Skeletal muscle tissue (tissue), 4 donors: ENCODE results near the gene CFAP99. TPM values are rescaled to one million over a fixed set of nuclear protein-coding genes. Genes with fewer than 3 reads are reported as not detected.

Source experiments
- H3K27ac ChIP-seq: one replicate; pipeline ENCODE4 v1.7.0; 2013; ENCODE audit warnings: mild to moderate bottlenecking, low read depth, low read length, inconsistent platforms
- H3K27me3 ChIP-seq, 3 donors: one replicate each; pipeline ENCODE4 v1.7.0; 2013; ENCODE audit warnings: low read length in 3 of 3; ENCODE audit not compliant: control insufficient read depth in 3 of 3, insufficient read depth in 3 of 3
- H3K36me3 ChIP-seq, 3 donors: one replicate each; pipeline ENCODE4 v1.7.0; 2013; ENCODE audit warnings: low read length in 3 of 3; ENCODE audit not compliant: control insufficient read depth in 3 of 3, insufficient read depth in 3 of 3
- H3K4me1 ChIP-seq, 3 donors: one replicate each; pipeline ENCODE4 v1.7.0; 2013; ENCODE audit warnings: low read length in 3 of 3, mild to moderate bottlenecking in 3 of 3; ENCODE audit not compliant: control insufficient read depth in 3 of 3, insufficient read depth in 3 of 3
- H3K4me3 ChIP-seq, 3 donors: one replicate each; pipeline ENCODE4 v1.7.0; 2013; ENCODE audit warnings: low read length in 3 of 3
- H3K9ac ChIP-seq, 3 donors: one replicate each; pipeline ENCODE4 v1.7.0; 2013; ENCODE audit warnings: low read length in 3 of 3, mild to moderate bottlenecking in 3 of 3, moderate library complexity in 2 of 3, low read depth in 1 of 3
- H3K9me3 ChIP-seq, 3 donors: one replicate each; pipeline ENCODE4 v1.7.0; 2013; ENCODE audit warnings: low read length in 3 of 3; ENCODE audit not compliant: control insufficient read depth in 3 of 3
- total RNA-seq: library from RNA; depleted of rRNA; stranded (reverse); fragments of >200 nt; gene quantifications from one replicate; pipeline ENCODE4 v1.2.3, GENCODE V29; 2014
- donor health status: Osteomylitis.

The CFAP99 gene
- total RNA-seq, 1 donor from 2014 or later: not detected

DNA sequence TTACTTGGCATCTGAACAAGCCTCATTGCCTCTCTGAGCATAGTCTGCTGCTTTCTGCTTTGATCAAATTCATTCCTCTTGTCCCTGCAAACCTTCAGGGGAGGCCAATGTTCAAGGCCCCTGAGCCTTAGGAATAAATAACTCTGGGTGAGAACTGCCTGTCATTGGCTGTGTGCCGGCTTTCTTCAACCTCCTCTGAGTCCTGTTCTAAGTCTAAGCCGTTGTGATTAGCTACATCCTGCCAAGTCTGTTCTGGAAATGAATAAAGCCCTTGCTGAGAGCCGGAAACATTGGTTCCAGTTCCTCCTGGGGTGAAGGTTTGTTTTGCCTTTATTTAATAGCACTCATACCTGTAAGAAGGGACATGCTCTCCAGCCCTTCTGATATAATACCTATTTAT lies 63.9 kb downstream of the CFAP99 start:
- Histone ChIP-seq H3K4me3 (peak overlapping the region in 2 of 3 donors; percentile 25 to 41), H3K4me1 (peaks cover 52 to 66% (median 58%) of the 10 kb centered on the region in 3 donors), H3K9me3 (no peaks in the 10 kb centered on the region), H3K27me3 (no peaks in the 10 kb centered on the region), H3K9ac (peak overlapping the region in 2 of 3 donors; percentile 40 to 66), H3K36me3 (no peaks in the 10 kb centered on the region), H3K27ac (peak overlapping the region; percentile 62)

DNA sequence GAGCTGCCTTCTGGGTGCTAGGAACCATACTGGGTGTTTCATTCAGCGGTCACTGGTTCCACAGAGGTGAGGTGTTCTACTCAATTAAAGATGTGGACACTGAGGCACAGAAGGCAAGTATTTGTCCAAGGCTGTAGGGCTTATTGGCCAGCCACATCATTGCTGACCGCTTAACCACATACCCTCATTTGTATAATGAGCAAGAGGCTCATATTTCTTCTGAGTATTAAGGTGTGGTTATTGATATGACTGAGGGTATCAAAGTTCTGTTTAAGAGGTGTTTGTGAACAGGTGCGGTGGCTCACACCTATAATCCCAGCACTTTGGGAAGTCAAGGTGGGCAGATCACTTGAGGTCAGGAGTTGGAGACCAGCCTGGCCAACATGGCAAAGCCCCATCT lies 64.5 kb downstream of the CFAP99 start:
- H3K9ac ChIP-seq: peak overlapping the region in 1 of 3 donors; percentile 19
- peak overlapping the region; percentile 62 for H3K27ac ChIP-seq
- no peaks in the 10 kb centered on the region for H3K9me3 ChIP-seq
- no peaks in the 10 kb centered on the region for H3K27me3 ChIP-seq
- peaks cover 52 to 63% (median 55%) of the 10 kb centered on the region in 3 donors for H3K4me1 ChIP-seq
- peak overlapping the region in 1 of 3 donors; percentile 29 for H3K4me3 ChIP-seq
- no peaks in the 10 kb centered on the region for H3K36me3 ChIP-seq

DNA sequence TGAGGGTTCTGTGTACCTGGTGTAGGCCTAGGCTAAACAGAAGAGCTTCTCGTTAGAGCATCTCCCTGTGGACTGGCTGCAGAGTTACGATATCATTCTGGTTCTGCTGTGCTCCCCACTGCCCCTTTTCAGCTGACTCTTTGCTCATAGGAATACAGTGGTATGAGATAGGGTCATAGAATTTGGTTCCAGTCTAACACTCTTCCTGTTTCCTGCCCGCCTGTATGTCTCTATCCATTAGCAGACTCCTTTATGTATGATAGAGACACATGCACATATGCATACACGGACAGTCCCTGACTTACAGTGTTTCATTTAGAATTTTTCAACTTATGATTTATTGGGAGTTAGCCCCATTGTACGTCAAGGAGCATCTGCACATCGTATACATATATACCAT lies 65.4 kb downstream of the CFAP99 start:
- H3K4me3 ChIP-seq: no peak overlapping the region
- H3K27ac ChIP-seq: no peak overlapping the region

DNA sequence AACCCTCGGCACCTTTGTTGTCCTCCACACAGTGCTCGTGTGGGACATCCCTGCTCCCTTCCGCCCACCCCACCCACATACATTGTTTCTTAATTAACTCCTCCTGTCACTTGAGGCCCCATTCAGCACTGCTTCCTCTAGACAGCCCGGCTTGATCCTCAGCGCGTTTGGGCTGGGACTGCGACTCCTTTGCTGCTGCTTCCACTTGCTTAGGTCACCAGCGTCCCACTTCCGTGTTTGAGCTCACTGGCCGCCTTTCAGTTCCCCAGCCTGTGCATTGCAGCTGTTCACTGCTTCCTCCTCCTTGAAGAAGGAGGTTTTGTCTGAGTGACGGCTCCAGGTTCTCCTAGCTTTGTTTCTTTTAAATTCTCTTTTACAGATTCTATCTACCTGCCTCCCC lies 66.2 kb downstream of the CFAP99 start:
- Histone ChIP-seq H3K27ac (peak overlapping the region; percentile 60), H3K9me3 (no peaks in the 10 kb centered on the region), H3K4me1 (peaks cover 44 to 67% (median 46%) of the 10 kb centered on the region in 3 donors), H3K27me3 (no peaks in the 10 kb centered on the region), H3K4me3 (peak overlapping the region in 2 of 3 donors; percentile 46 to 48), H3K36me3 (peaks cover 0 to 8% (median 7%) of the 10 kb centered on the region in 3 donors), H3K9ac (peak overlapping the region in 2 of 3 donors; percentile 10 to 52)

More for the DNA sequence above, 65.4 kb downstream of the CFAP99 start:
- Histone ChIP-seq H3K27me3 (no peaks in the 10 kb centered on the region), H3K36me3 (peaks cover 0 to 2% (median 2%) of the 10 kb centered on the region in 3 donors), H3K9me3 (no peaks in the 10 kb centered on the region), H3K4me1 (peaks cover 46 to 59% (median 49%) of the 10 kb centered on the region in 3 donors), H3K9ac (no peak overlapping the region)

DNA sequence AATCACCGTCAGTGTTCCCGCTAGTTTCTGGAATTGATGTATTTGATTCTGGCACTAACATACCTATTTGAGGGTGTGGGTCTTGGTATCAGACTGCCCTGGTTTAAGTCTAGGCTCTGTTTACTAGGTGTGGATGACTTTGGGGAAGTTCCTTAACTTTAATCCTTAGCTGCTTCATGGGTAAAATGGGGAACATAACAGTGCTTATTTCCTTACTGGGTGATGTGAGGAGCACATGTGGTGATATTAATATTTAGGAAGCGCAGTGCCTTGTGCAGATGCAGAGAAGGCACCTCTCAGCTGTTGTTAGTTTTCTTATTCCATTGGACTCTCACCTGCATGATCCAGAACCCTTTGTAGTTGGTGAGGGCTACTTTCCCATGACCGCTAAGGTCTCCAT lies 67.2 kb downstream of the CFAP99 start:
- Histone ChIP-seq H3K9ac (no peak overlapping the region), H3K4me1 (peaks cover 44 to 66% (median 46%) of the 10 kb centered on the region in 3 donors), H3K4me3 (no peak overlapping the region), H3K27ac (no peak overlapping the region), H3K36me3 (peaks cover 7 to 13% (median 11%) of the 10 kb centered on the region in 3 donors), H3K9me3 (no peaks in the 10 kb centered on the region), H3K27me3 (no peaks in the 10 kb centered on the region)

- Histone ChIP-seq H3K27me3 (no peaks in the 10 kb centered on the region), H3K36me3 (peaks cover 10 to 18% (median 17%) of the 10 kb centered on the region in 3 donors), H3K4me1 (peaks cover 34 to 56% (median 38%) of the 10 kb centered on the region in 3 donors), H3K27ac (no peak overlapping the region), H3K4me3 (no peak overlapping the region), H3K9me3 (no peaks in the 10 kb centered on the region), H3K9ac (no peak overlapping the region)
These were observed 68.2 kb downstream of the CFAP99 start for GRCh38 chr4:2486981-2487380.

- Histone ChIP-seq H3K27ac (no peak overlapping the region), H3K9me3 (no peaks in the 10 kb centered on the region), H3K9ac (no peak overlapping the region), H3K4me1 (peaks cover 27 to 49% (median 32%) of the 10 kb centered on the region in 3 donors), H3K36me3 (peaks cover 12 to 21% (median 19%) of the 10 kb centered on the region in 3 donors), H3K4me3 (no peak overlapping the region), H3K27me3 (no peaks in the 10 kb centered on the region)
These were observed 68.9 kb downstream of the CFAP99 start for GRCh38 chr4:2487632-2488031.

- Histone ChIP-seq H3K36me3 (peaks cover 15 to 28% (median 24%) of the 10 kb centered on the region in 3 donors), H3K27ac (no peak overlapping the region), H3K4me1 (peaks cover 17 to 45% (median 22%) of the 10 kb centered on the region in 3 donors), H3K9ac (no peak overlapping the region), H3K9me3 (no peaks in the 10 kb centered on the region), H3K4me3 (no peak overlapping the region), H3K27me3 (no peaks in the 10 kb centered on the region)
These were observed 70.5 kb downstream of the CFAP99 start for GRCh38 chr4:2489081-2489805.

DNA sequence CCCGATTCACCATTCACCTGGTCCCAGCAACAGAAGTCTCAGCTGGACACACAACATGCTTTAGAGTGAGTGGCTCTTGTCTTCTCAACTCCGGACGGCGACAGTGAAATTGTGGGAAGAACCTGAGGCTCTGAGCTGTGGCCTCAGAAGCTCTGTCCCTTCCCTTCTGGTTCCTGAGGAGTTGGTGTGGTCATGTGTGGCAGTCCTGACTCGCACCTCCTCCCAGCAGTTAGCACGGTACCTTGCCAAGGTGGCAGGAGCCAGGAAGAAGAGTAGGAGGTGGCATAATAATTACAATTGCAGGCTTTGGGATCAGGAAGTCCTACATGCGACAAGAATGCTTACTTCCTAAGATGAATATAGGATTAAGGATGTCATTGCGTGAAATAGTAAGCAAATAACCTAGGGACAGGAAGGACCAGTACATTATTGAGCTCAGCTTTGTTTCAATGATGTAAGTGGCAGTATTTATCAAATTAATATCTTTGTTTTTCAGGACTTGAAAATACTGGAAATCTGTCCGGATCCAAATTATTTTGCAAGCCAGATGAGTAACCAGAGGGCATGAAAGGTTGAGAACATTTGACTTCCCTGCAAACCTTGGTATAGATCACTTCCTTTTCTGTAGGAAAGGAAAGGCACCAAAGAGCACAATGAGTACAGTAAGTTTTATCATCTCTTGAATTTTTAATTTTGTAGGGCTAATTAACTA lies 71.2 kb downstream of the CFAP99 start:
- no peaks in the 10 kb centered on the region for H3K27me3 ChIP-seq
- no peak overlapping the region for H3K4me3 ChIP-seq
- H3K9me3 ChIP-seq: no peaks in the 10 kb centered on the region
- H3K9ac ChIP-seq: no peak overlapping the region
- H3K36me3 ChIP-seq: peaks cover 15 to 28% (median 24%) of the 10 kb centered on the region in 3 donors
- no peak overlapping the region for H3K27ac ChIP-seq
- peaks cover 9 to 41% (median 15%) of the 10 kb centered on the region in 3 donors for H3K4me1 ChIP-seq

GRCh38 chr4:2492970-2493369 lies 74.2 kb downstream of the CFAP99 start:
- H3K4me1 ChIP-seq: peaks cover 0 to 19% (median 3%) of the 10 kb centered on the region in 3 donors
- peaks cover 24 to 38% (median 27%) of the 10 kb centered on the region in 3 donors for H3K36me3 ChIP-seq
- H3K9ac ChIP-seq: no peak overlapping the region
- H3K4me3 ChIP-seq: no peak overlapping the region
- H3K9me3 ChIP-seq: no peaks in the 10 kb centered on the region
- H3K27me3 ChIP-seq: no peaks in the 10 kb centered on the region
- peak overlapping the region; percentile 7 for H3K27ac ChIP-seq
